Islet precursor cell (in vitro differentiated cells): ENCODE data around the gene KRTAP9-7.
"Not testable (repeated sequence)": the region's sequence is repeated elsewhere in the genome, so short reads cannot be mapped to it uniquely, and the experiment has no call there.

ENCODE experiments used
- DNase-seq: peaks from one replicate; pipeline ENCODE4 v3.0.0-alpha.2; 2018

The KRTAP9-7 gene, protein sequence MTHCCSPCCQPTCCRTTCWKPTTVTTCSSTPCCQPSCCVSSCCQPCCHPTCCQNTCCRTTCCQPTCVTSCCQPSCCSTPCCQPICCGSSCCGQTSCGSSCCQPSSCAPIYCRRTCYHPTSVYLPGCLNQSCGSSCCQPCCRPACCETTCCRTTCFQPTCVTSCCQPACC

DNA sequence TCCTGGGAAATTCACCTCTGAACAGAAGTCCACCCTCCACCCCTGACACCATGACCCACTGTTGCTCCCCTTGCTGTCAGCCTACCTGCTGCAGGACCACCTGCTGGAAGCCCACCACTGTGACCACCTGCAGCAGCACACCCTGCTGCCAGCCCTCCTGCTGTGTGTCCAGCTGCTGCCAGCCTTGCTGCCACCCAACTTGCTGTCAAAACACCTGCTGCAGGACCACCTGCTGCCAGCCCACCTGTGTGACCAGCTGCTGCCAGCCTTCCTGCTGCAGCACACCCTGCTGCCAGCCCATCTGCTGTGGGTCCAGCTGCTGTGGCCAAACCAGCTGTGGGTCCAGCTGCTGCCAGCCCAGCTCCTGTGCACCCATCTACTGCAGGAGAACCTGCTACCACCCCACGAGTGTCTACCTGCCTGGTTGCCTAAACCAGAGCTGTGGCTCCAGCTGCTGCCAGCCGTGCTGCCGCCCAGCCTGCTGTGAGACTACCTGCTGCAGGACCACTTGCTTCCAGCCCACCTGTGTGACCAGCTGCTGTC, at the start of gene KRTAP9-7:
Gene KRTAP9-7, plus strand, starts transcription at position 51 of the 543 bp plus-strand sequence. Its CDS starts 0 bp downstream, at position 51.
- DNase-seq, result not testable (repeated sequence)

DNA sequence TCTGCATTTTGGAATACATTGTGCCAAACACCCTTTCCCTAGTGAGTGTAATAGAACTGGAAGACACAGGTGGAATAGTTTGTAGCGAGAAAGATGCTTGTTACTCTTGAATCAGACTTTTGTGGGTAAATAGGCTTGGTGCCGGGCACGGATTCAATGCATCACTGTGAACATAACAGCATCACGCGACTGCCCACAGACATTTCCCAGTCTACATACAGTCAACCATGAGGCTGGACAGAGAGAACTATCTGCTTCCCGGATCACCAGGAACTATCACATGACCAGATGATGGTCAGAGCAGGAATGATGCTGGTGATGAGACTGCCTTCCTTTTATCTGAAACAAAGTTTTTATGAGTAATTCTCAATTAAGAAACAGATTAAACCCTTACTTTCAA, 49.4 kb upstream of the KRTAP9-7 start:
- no peak for DNase-seq

DNA sequence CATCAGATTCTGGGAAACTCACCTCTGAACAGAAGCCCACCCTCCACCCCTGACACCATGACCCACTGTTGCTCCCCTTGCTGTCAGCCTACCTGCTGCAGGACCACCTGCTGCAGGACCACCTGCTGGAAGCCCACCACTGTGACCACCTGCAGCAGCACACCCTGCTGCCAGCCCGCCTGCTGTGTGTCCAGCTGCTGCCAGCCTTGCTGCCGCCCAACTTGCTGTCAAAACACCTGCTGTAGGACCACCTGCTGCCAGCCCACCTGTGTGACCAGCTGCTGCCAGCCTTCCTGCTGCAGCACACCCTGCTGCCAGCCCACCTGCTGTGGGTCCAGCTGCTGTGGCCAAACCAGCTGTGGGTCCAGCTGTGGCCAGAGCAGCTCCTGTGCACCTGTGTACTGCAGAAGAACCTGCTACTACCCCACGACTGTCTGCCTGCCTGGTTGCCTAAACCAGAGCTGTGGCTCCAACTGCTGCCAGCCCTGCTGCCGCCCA, 48.9 kb upstream of the KRTAP9-7 start, which contains the start of gene KRTAP9-2:
Gene KRTAP9-2, plus strand, starts transcription at position 51 of the 498 bp plus-strand sequence. Its CDS starts 7 bp downstream, at position 58.
- DNase-seq, result not testable (repeated sequence)

DNA sequence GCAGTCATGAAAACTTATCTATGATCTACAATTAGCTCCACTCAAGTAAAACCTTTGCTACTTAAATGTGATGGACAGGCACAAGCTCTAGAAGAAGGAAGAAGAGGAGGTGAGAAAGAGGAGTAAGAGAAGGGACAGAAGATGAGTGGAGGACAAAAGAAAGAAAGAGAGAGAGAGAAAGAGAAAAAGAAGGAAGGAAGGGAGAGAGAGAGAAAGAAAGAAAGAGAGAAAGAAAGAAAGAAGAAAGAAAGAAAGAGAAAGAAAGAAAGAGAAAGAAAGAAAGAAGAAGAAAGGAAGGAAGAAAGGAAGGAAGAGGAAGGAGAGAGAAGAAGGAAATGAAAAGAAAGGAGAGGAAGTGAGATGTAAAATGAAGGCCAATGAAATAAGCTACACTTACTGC, 45.4 kb upstream of the KRTAP9-7 start:
- DNase-seq, result no peak

DNA sequence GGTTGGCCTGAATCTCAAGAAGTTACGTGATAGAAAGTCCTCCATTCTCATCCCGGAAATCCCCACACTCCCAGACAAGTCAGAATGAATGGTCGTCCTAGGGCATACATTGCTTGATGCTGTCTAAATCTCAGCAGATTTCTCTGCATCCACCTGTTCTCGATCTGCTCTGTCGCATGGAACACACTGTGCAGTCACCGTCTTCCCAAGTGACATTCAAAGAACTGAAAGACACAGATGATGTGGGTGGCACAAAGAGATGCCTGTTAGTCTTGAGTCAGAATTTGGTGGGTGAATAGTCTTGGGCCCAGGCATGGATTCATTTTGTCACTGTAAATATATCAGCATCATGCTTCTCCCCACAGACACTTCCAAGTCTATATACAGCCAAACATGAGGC, 43.8 kb upstream of the KRTAP9-7 start:
- DNase-seq, result no peak

DNA sequence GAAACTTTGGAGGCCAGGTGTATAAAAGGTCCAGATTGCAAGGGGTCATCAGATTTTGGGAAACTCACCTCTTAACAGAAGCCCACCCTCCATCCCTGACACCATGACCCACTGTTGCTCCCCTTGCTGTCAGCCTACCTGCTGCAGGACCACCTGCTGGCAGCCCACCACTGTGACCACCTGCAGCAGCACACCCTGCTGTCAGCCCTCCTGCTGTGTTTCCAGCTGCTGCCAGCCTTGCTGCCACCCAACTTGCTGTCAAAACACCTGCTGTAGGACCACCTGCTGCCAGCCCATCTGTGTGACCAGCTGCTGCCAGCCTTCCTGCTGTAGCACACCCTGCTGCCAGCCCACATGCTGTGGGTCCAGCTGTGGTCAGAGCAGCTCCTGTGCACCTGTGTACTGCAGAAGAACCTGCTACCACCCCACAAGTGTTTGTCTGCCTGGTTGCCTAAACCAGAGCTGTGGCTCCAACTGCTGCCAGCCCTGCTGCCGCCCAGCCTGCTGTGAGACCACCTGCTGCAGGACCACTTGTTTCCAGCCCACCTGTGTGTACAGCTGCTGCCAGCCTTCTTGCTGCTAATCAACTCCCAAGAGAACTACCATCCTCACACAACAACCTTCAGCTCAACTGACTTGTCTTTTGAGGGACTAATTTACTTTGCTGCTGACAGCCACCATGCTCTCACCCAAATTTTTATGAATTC, 42.9 kb upstream of the KRTAP9-7 start, which contains the start of gene KRTAP9-3:
Gene KRTAP9-3, plus strand, starts transcription at position 51 of the 707 bp plus-strand sequence. Its CDS starts 53 bp downstream, at position 104.
- not testable (repeated sequence) for DNase-seq

DNA sequence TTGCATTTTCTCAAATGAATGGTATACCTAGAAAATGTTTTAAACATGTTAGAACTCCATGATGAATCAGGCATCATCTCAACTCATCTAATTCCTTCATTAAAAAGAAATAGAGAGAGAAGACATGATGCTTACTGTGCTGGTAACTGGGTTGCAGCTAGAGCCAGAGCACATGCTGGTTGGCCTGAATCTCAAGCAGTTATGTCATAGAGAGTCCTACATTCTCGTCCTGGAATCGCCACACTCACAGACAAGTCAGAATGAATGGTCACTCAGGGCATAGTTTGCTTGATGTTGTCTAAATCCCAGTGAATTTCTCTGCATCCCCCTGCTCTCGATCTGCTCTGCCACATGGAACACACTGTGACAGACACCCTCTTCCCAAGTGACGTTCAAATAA, 38.4 kb upstream of the KRTAP9-7 start:
- not testable (repeated sequence) for DNase-seq

DNA sequence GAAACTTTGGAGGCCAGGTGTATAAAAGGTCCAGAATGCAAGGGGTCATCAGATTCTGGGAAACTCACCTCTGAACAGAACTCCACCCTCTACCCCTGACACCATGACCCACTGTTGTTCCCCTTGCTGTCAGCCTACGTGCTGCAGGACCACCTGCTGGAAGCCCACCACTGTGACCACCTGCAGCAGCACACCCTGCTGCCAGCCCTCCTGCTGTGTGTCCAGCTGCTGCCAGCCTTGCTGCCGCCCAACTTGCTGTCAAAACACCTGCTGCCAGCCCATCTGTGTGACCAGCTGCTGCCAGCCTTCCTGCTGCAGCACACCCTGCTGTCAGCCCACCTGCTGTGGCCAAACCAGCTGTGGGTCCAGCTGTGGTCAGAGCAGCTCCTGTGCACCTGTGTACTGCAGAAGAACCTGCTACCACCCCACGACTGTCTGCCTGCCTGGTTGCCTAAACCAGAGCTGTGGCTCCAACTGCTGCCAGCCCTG, 37.5 kb upstream of the KRTAP9-7 start, which contains the start of gene KRTAP9-8:
Gene KRTAP9-8, plus strand, starts transcription at position 51 of the 489 bp plus-strand sequence. Its CDS starts 53 bp downstream, at position 104.
- DNase-seq, result not testable (repeated sequence)

DNA sequence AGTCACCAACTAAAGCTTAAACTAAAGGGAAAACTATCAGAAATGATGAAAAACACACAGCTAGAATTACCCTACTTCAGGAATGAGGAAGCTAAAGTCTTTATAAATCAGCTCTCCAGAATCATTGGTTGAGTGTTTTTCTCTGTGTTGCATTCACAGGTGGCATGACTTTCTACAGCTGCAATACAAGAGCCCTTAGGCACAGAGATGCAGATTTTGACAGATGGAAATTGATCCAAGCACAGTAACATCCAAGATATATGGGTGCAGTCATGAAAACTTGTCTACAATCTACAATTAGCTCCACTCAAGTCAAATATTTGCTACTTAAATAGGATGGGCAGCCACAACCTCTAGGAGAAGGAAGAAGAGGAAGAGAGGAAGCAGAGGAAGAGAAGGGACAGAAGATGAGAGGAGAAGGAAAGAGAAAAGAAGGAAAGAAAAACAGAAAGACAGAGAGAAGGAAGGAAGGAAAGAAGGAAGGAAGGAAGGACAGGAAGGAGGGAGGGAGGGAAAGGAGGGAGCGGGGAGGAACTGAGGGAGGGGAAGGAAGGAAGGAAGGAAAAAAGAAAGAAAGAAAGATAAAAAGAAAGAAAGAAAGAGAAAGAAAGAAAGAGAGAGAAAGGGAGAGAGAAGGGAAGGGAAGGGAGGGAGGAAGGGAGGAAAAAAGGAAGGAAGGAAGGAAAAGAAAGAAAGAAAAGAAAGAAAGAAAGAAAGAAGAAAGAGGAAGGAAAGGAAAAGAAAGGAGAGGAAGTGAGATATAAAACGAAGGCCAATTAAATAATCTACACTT, 28.3 kb upstream of the KRTAP9-7 start:
- DNase-seq, result not testable (repeated sequence)

DNA sequence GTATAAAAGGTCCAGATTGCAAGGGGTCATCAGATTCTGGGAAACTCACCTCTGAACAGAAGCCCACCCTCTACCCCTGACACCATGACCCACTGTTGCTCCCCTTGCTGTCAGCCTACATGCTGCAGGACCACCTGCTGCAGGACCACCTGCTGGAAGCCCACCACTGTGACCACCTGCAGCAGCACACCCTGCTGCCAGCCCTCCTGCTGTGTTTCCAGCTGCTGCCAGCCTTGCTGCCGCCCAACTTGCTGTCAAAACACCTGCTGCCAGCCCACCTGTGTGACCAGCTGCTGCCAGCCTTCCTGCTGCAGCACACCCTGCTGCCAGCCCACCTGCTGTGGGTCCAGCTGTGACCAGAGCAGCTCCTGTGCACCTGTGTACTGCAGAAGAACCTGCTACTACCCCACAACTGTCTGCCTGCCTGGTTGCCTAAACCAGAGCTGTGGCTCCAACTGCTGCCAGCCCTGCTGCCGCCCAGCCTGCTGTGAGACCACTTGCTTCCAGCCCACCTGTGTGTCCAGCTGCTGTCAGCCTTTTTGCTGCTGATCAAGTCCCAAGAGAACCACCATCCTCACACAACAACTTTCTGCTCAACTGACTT, 25.8 kb upstream of the KRTAP9-7 start, which contains the start of gene KRTAP9-4:
Gene KRTAP9-4, plus strand, starts transcription at position 51 of the 604 bp plus-strand sequence. Its CDS starts 34 bp downstream, at position 85.
- not testable (repeated sequence) for DNase-seq

DNA sequence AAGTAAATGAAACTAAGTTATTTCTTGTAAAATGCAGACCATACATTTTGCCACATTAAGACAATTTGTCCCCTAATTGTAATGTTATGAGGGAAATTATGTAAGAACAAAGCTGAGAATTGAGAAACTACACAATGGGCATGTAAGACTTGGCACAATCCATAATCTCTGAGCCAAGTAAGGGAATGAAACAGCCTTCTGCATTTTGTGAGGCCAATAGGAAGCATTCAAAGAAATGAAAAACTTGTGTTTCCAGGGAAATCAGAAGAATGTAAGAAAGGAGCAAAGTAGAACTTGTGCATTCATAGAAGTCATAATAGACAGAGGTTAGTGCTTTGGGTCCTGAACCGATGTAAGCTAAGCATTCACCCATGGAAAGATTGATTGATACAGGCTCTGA, 24.2 kb upstream of the KRTAP9-7 start:
- DNase-seq, result no peak

DNA sequence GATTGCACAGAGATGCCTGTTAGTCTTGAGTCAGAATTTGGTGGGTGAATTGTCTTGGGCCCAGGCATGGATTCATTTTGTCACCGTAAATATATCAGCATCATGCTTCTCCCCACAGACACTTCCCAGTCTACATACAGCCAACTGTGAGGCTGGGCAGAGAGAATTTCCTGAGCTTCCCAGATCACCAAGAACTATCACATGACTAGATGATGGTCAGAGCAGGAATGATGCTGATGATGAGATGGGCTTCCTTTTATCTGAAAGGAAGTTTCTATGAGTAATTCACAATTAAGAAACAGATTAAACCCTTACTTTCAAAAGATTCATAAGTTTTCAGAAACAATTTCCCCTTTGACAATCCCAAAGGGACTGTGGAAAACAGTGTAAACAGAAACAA, 20.6 kb upstream of the KRTAP9-7 start:
- DNase-seq, result no peak

DNA sequence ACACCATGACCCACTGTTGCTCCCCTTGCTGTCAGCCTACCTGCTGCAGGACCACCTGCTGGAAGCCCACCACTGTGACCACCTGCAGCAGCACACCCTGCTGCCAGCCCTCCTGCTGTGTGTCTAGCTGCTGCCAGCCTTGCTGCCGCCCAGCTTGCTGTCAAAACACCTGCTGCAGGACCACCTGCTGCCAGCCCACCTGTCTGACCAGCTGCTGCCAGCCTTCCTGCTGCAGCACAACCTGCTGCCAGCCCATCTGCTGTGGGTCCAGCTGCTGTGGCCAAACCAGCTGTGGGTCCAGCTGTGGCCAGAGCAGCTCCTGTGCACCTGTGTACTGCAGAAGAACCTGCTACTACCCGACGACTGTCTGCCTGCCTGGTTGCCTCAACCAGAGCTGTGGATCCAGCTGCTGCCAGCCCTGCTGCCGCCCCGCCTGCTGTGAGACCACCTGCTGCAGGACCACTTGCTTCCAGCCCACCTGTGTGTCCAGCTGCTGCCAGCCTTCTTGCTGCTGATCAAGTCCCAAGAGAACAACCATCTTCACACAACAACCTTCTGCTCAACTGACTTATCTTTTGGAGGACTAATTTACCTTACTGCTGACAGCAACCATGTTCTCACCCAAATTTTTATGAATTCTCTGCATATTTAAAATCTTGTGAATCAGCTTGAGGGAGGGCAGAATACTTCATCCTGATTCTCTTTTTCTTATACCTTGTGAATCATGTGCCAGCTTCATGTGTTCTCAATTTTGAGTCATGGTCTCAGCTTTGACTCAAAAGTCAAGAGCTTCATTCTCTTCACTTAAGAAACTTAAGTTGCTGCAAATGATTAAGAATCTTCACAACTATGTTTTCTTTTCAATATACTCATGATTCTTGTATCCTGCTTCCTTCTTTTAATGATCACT, 19.9 kb upstream of the KRTAP9-7 start, which contains the start of gene KRTAP9-9:
Gene KRTAP9-9, plus strand, starts transcription at position 4 of the 910 bp plus-strand sequence.
- DNase-seq, result peak; percentile 44

DNA sequence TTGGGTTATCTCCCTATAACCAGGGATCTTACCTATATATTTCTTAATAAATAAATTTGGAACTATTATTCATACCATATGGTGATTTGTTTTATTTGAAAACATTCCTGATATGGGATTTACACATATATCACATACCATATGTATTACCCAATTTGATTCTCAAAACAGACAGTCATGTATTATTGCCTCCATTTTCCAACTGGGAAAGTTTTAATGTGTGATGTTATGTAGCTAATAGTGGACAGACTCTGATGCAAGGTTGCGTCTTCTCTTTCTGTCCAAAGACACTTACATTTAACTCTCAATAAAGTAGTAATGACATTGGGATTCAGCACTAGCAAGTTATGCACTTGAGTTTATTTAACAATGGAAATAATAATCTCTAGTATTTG, 19.2 kb upstream of the KRTAP9-7 start:
- DNase-seq, result no peak

DNA sequence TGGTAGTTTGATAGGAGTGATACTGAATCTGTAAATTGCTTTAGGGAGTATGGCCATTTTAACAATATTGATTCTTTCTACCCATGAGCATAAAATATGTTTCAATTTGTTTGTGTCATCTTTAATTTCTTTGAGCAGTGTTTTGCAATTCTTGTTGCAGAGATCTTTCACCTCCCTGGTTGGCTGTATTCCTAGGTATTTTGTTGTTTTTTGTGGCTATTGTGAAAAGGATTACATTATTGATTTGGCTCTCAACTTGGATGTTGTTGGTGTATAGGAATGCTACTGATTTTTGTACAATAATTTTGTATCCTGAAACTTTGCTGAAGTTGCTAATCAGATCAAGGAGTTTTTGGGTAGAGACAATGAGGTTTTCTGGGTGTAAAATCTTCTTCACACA, 17.1 kb upstream of the KRTAP9-7 start:
- no peak for DNase-seq

DNA sequence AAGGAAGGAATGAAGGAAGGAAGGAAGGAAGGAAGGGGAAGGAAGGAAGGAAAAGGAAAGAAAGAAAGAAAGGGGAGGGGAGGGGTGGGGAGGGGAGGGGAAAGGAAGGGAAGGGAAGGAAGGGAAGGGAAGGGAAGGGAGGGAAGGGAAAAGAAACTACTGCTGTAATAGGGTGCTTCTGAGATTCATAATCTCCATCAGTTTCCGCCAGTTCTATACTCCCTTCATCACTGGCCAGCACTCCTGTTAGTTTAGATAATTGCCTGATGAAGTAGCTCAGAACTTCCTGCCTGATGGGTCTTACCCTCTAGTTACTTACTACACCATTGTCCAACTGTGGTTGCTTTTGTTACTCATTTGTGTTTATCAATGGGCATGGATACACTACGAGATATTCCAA, 12.3 kb upstream of the KRTAP9-7 start:
- no peak for DNase-seq

DNA sequence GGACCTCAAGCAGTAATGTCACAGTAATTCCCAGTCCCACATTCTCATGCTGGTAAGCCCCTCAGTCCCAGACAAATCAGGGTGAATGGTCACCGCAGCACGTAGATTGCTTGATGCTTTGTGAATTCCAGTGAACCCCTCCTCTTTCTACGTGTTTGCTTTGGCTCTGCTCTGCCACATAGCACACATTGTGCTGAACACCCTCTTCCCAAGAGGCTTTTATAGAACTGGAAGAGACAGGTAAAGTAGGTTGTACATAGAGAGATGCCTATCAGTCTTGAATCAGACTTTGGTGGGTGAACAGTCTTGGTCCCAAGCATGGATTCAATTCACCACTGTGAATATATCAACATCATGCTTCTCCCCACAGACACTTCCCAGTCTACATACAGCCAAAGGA, 10.9 kb upstream of the KRTAP9-7 start:
- DNase-seq, result peak; percentile 40

DNA sequence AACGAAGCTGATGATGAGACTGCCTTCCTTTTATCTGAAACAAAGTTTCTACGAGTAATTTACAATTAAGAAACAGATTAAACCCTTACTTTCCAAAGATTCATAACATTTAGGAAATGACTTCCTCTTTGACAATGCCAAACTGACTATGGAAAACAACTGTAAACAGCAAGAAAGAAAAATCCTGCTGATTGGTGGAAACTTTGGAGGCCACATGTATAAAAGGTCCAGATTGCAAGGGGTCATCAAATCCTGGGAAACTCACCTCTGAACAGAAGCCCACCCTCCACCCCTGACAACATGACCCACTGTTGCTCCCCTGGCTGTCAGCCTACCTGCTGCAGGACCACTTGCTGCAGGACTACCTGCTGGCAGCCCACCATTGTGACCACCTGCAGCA, 10.4 kb upstream of the KRTAP9-7 start, which contains the start of gene KRTAP9-6:
Gene KRTAP9-6, plus strand, starts transcription at position 301 of the 400 bp plus-strand sequence. Its CDS starts 0 bp downstream, at position 301.
- no peak for DNase-seq

DNA sequence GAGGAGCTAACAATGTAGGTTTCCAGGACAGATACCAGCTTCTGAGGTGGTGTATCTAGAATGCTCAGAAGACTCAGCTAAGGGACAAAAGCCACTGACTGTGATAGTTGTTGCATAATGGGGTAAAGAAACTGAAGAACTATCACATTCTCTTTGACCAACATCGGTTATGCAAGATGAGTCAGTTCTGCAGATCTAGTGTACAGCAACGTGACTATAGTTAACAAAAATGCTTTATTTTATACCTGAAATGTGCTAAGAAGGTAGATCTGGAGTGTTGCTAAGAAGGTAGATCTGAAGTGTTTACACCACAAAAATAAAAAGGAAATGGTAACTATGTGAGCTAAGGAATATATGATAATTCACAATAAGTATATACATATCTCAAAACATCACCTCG, 7.8 kb upstream of the KRTAP9-7 start:
- DNase-seq, result no peak

DNA sequence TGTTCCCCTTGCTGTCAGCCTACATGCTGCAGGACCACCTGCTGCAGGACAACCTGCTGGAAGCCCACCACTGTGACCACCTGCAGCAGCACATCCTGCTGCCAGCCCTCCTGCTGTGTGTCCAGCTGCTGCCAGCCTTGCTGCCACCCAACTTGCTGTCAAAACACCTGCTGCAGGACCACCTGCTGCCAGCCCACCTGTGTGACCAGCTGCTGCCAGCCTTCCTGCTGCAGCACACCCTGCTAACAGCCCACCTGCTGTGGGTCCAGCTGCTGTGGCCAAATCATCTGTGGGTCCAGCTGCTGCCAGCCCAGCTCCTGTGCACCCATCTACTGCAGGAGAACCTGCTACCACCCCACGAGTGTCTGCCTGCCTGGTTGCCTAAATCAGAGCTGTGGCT, 4.2 kb upstream of the KRTAP9-7 start:
- DNase-seq, result not testable (repeated sequence)

DNA sequence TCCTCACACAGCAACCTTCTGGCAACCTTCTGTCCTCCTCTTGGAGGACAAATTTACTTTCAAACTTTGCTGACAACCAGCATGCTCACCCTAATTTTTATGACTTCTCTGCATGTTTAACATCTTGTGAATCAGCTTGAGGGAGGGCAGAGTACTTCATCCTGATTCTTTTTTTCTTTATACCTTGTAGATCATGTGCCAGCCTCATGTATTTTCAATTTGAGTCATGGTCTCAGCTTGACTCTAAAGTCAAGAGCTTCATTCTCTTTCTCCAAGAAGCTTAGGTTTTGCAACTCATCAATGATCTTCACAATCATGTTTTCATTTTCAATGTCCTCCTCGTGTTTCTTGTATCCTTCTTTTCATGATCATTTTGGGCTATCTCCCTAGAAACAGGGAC, 3.6 kb upstream of the KRTAP9-7 start:
- DNase-seq, result no peak
